HG02885 (cell line): ENCODE results near the gene MEX3D.
"Not testable (repeated sequence)": the region's sequence is repeated elsewhere in the genome, so short reads cannot be mapped to it uniquely, and the experiment has no call there.

ENCODE experiments used
- ATAC-seq: cut with Tn5 transposase; IDR thresholded peaks from one replicate; pipeline ENCODE4 v1.9.1; 2021; ENCODE audit warnings: mild to moderate bottlenecking; ENCODE audit not compliant: unreplicated experiment, poor library complexity

Gene MEX3D

GRCh38 chr19:1524287-1524971 is 43.7 kb downstream of the MEX3D start:
- no peak for ATAC-seq

- no peak for ATAC-seq
Measured at GRCh38 chr19:1523412-1524286, 44.5 kb downstream of the MEX3D start, which contains the start of gene PLK5. Gene PLK5 (plus strand): TSS chr19:1524077. CDS start chr19:1526997, 2,920 bp downstream.

GRCh38 chr19:1522838-1523237 is 45.3 kb downstream of the MEX3D start:
- ATAC-seq = no peak

- ATAC-seq = no peak
Measured at GRCh38 chr19:1522061-1522460, 46.1 kb downstream of the MEX3D start.

DNA sequence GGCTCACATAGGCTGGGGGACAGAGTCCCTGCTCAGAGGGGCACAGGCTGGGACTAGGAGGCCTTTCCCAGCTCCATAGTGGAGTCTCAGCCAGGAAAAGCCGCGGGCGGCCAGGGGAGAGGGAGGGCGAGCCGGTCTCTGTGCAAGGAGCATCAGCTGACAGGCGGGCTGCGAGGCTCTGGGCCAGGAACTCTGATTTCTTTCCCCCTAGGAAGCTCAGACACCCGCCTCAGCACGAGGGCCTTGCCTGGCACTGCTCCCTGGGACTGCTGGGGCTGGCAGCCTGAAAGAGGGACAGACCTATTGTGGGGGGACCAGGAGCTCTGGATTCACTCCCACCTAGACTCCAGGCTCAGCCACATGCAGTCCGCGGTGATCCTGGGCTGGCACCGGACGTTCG is 46.5 kb downstream of the MEX3D start:
- no peak for ATAC-seq

GRCh38 chr19:1520203-1520780 is 47.8 kb downstream of the MEX3D start:
- ATAC-seq = no peak

DNA sequence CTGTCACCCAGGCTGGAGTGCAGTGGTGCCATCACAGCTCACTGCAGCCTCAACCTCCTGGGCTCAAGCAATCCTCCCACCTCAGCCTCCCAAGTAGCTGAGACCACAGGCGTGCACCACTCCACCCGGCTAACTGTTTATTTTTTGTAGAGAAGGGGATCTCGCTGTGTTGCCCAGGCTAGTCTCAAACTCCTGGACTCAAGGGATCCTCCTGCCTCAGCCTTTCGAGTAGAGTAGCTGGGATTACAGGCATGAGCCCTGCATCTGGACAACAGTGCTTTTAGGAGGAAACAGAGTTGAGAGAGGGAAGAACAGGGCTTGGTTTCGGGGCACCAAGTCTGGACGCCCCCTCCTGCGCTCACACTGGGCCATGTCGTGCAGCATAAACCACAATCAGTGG is 48.3 kb downstream of the MEX3D start:
- not testable (repeated sequence) for ATAC-seq

- ATAC-seq = no peak
Measured at GRCh38 chr19:1518471-1518870, 49.7 kb downstream of the MEX3D start.

- no peak for ATAC-seq
Measured at GRCh38 chr19:1516395-1516753, 51.8 kb downstream of the MEX3D start.

DNA sequence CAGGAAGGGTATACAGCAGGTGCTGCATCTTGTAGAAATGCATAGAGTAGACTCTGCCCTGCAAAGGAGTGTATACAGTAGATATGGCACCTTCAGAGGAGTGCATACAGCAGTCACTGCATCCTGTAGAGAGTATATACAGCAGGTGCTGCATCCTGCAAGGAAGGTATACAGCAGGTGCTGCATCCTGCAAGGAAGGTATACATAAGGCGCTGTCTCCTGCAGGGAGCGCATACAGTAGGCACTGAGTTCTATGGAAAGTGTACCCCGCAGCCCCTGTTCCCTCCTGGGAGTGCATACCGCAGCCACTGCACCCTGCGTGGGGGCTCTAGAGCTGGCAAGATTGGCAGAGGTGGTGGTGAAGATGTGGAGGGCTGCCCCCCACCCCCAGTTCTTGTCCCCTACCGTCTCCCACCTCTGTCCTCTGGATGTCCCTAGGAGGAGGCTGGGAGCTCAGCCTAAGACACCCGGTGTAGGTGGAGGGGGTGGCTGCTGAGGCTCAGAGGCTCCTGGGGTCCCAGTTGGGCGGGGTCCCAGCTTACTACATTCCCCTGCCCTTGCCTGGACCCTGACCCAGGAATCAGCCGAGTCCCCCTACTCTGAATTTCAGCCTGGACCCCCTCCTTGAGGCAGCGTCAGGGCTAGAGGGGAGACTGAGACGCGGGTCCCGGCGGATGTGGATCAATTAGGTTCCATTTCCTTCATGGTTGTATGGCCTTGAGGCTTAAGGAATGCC is 53.0 kb downstream of the MEX3D start:
- ATAC-seq = no peak

DNA sequence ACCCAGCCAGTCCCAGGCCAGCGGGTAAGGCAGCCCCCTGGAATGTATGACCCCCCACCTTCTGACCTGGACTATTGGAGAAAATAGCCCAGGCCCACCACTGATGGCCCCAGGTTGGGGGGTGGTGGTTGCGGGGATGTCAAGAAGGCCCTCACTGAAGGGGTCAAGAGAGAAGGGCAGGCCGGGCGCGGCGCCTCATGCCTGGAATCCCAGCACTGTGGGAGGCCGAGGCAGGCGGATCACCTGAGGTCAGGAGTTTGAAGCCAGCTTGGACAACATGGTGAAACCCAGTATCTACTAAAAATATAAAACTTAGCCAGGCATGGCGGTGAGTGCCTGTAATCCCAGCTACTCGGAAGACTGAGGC is 53.8 kb downstream of the MEX3D start:
- ATAC-seq = no peak

- ATAC-seq = no peak
Measured at GRCh38 chr19:1513499-1514294, 54.4 kb downstream of the MEX3D start.

- no peak for ATAC-seq
Measured at GRCh38 chr19:1512671-1513498, 55.2 kb downstream of the MEX3D start, which contains the start of gene ADAMTSL5. Gene ADAMTSL5 (minus strand): TSS chr19:1513019. CDS start chr19:1510943, 2,076 bp downstream.

GRCh38 chr19:1511318-1512317 is 56.5 kb downstream of the MEX3D start:
- no peak for ATAC-seq

DNA sequence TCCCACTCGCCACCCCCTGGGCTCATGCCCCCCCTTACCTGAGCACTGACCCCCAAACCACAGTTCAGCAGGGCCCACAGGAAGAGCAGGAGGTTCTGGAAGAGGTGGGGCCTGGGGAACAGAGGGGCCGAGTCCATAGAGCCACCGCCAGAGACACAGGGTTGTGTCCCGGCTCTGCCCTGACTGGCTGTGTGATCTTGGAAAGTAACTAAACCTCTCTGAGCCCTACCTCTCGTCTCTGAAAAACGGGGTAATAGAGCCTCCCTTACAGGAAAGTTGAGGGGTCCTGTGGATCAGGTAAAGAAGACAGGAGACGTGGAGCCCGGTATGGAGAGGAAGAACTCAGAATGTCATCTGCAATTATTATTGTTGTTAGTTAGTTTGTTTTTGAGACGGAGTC is 57.3 kb downstream of the MEX3D start:
- no peak for ATAC-seq

DNA sequence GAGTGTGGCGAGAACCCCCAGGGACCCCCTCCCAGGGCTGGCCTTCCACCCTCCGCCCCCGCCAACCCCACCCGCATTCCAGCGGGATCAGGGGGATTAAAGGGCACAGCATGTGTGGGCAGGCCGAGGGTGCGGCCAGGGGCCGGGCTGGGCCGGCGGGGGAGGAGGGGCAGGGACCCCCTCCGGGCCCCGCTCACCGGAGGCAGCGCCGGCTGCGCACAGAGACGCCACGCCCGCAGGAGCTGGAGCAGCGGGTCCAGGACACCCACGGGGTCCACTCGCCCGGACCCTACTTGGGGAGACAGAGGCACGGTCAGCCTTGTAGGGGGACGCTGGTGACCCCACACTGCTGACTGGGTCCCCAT is 57.7 kb downstream of the MEX3D start:
- ATAC-seq = no peak

GRCh38 chr19:1509602-1510441 is 58.3 kb downstream of the MEX3D start:
- ATAC-seq = no peak
